GM10266 (cell line): ENCODE data around the gene TOM1L1.

ENCODE experiments used
- DNase-seq: peaks from one replicate; pipeline ENCODE4 v3.0.0; 2012; ENCODE audit errors: extremely low spot score
- TF ChIP-seq, protein P1 (sequence below): IDR thresholded peaks from 2 replicates; pipeline ENCODE4 v1.5.1; 2012; ENCODE audit warnings: mild to moderate bottlenecking, low read depth; ENCODE audit not compliant: control insufficient read depth, insufficient read depth; ENCODE audit errors: missing control alignments

The TOM1L1 gene

GRCh38 chr17:54932711-54933110 lies 32.1 kb downstream of the TOM1L1 start:
- DNase-seq: no peak
- TF ChIP-seq, protein P1, sequence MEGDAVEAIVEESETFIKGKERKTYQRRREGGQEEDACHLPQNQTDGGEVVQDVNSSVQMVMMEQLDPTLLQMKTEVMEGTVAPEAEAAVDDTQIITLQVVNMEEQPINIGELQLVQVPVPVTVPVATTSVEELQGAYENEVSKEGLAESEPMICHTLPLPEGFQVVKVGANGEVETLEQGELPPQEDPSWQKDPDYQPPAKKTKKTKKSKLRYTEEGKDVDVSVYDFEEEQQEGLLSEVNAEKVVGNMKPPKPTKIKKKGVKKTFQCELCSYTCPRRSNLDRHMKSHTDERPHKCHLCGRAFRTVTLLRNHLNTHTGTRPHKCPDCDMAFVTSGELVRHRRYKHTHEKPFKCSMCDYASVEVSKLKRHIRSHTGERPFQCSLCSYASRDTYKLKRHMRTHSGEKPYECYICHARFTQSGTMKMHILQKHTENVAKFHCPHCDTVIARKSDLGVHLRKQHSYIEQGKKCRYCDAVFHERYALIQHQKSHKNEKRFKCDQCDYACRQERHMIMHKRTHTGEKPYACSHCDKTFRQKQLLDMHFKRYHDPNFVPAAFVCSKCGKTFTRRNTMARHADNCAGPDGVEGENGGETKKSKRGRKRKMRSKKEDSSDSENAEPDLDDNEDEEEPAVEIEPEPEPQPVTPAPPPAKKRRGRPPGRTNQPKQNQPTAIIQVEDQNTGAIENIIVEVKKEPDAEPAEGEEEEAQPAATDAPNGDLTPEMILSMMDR: no peak

GRCh38 chr17:54933921-54934320 lies 33.3 kb downstream of the TOM1L1 start:
- TF ChIP-seq, protein P1: no peak

GRCh38 chr17:54935471-54935870 lies 34.8 kb downstream of the TOM1L1 start:
- DNase-seq: no peak

More at GRCh38 chr17:54933921-54934320, 33.3 kb downstream of the TOM1L1 start:
- DNase-seq: no peak

GRCh38 chr17:54937018-54937417 lies 36.4 kb downstream of the TOM1L1 start:
- TF ChIP-seq, protein P1: no peak
- no peak for DNase-seq

More at GRCh38 chr17:54935471-54935870, 34.8 kb downstream of the TOM1L1 start:
- TF ChIP-seq, protein P1: no peak

DNA sequence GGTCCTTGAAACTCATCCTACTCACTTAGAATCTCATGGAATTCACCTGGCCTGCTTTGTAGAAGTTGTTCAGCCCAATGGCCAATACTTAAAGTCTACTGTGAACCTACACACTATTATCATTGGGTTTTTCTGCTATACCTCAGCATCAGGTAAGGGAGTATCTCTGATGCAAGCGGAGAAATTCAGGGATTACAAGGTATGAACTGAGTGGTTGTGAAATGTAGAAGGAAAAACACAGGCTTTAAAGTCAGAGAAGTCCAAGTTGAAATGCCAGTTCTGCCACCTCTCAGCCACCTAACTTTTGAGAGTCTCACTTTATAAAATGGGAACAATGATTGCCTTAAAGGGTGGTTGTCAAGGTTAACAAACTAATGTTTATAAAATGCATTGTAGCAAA lies 36.8 kb downstream of the TOM1L1 start:
- TF ChIP-seq, protein P1: no peak
- DNase-seq: no peak

DNA sequence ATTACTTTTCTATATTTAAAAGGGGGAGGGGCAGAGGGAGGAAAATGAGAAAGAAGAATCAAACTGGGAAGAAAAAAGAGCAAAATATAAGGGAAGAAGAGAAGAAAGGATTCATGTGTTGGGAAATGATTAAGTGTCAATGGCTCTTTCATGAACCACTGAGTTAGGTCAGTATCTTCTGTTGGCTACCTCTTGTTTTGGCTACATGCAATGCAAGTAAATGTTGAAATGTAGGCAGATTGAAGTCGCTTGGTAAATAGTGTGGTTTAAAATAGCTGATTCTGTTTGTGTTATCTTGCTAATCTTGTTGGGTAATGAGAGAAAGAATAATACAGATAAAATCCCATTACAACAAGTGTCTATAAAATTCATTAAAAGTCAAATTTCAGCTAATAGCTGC lies 40.6 kb downstream of the TOM1L1 start:
- DNase-seq: no peak
- TF ChIP-seq, protein P1: no peak

DNA sequence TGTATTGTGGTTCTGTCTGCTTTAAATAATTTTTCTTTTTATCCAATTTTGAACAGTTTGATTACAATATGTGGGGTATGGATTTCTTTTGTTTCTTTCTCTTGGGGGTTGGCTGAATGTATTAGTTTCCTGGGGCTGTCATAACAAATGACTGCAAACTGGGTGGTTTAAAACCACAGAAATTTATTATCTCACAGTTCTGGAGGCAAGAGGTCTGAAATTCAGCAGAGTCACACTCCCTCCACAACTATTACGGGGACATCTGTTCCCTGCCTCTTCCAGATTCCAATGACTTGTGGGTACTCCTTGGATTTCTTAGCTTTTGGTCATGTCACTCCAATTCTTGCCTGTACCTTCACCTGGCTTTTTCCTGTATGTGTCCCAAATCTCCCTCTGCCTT lies 44.1 kb downstream of the TOM1L1 start:
- TF ChIP-seq, protein P1: no peak
- no peak for DNase-seq
